Measurements from ENCODE around the gene KLHL2.
"Not testable (repeated sequence)": the region's sequence is repeated elsewhere in the genome, so short reads cannot be mapped to it uniquely, and the experiment has no call there.

The KLHL2 gene

GRCh38 chr4:165332502-165332901 lies 125.1 kb downstream of the KLHL2 start:
- DNase-seq, result no peak

GRCh38 chr4:165335163-165335703 lies 127.9 kb downstream of the KLHL2 start:
- no peak for DNase-seq

- DNase-seq, result no peak
These were observed 129.4 kb downstream of the KLHL2 start for GRCh38 chr4:165336743-165337142.

GRCh38 chr4:165342340-165342739 lies 135.0 kb downstream of the KLHL2 start:
- not testable (repeated sequence) for DNase-seq

- no peak for DNase-seq
These were observed 136.2 kb downstream of the KLHL2 start for GRCh38 chr4:165343353-165344191.

- no peak for DNase-seq
These were observed 138.5 kb downstream of the KLHL2 start for GRCh38 chr4:165345666-165346417.

GRCh38 chr4:165347647-165348569 lies 140.5 kb downstream of the KLHL2 start:
- DNase-seq, result no peak

- no peak for DNase-seq
These were observed 144.2 kb downstream of the KLHL2 start for GRCh38 chr4:165351359-165352130.

- peak; percentile 8 for DNase-seq
These were observed 148.5 kb downstream of the KLHL2 start for GRCh38 chr4:165355900-165356300.

GRCh38 chr4:165359506-165359905 lies 152.1 kb downstream of the KLHL2 start:
- DNase-seq, result no peak

- DNase-seq, result no peak
These were observed 152.8 kb downstream of the KLHL2 start for GRCh38 chr4:165360041-165360695.

- no peak for DNase-seq
These were observed 153.8 kb downstream of the KLHL2 start for GRCh38 chr4:165360985-165361670.

- DNase-seq, result no peak
These were observed 154.4 kb downstream of the KLHL2 start for GRCh38 chr4:165361810-165362209.

GRCh38 chr4:165364452-165365080 lies 157.2 kb downstream of the KLHL2 start:
- DNase-seq, result no peak

- no peak for DNase-seq
These were observed 159.7 kb downstream of the KLHL2 start for GRCh38 chr4:165367040-165367439.

GRCh38 chr4:165368114-165368513 lies 160.8 kb downstream of the KLHL2 start:
- no peak for DNase-seq

- no peak for DNase-seq
These were observed 161.2 kb downstream of the KLHL2 start for GRCh38 chr4:165368567-165368966.

- DNase-seq, result no peak
These were observed 162.2 kb downstream of the KLHL2 start for GRCh38 chr4:165369522-165369921.

GRCh38 chr4:165370530-165370929 lies 163.2 kb downstream of the KLHL2 start:
- DNase-seq, result no peak
